GM12875 (cell line): ENCODE results near the gene SCN3B.

Experiments used
- H3K4me3 ChIP-seq: one replicate; pipeline ENCODE4 v1.5.1; 2011; ENCODE audit warnings: low read depth, low read length, control low read depth
- CTCF ChIP-seq: IDR thresholded peaks from 2 replicates; pipeline ENCODE4 v1.5.1; 2011; ENCODE audit warnings: low read depth, mild to moderate bottlenecking, control low read depth, inconsistent platforms, low read length, moderate library complexity, borderline replicate concordance; ENCODE audit not compliant: insufficient read depth

The SCN3B gene

GRCh38 chr11:123622576-123622975 lies 31.8 kb downstream of the SCN3B start:
- no peak overlapping the region for H3K4me3 ChIP-seq
- no peak for TF ChIP-seq CTCF

- TF ChIP-seq CTCF, result no peak
- no peak overlapping the region for H3K4me3 ChIP-seq
Measured at GRCh38 chr11:123616505-123617198, 37.8 kb downstream of the SCN3B start.

- H3K4me3 ChIP-seq, result no peak overlapping the region
- no peak for TF ChIP-seq CTCF
Measured at GRCh38 chr11:123611698-123612097, 42.7 kb downstream of the SCN3B start.

GRCh38 chr11:123608945-123609344 lies 45.5 kb downstream of the SCN3B start:
- no peak overlapping the region for H3K4me3 ChIP-seq
- TF ChIP-seq CTCF, result no peak

- TF ChIP-seq CTCF, result no peak
- H3K4me3 ChIP-seq, result no peak overlapping the region
Measured at GRCh38 chr11:123608371-123608770, 46.1 kb downstream of the SCN3B start.

- H3K4me3 ChIP-seq, result no peak overlapping the region
- no peak for TF ChIP-seq CTCF
Measured at GRCh38 chr11:123607781-123608180, 46.6 kb downstream of the SCN3B start.

- no peak overlapping the region for H3K4me3 ChIP-seq
- TF ChIP-seq CTCF, result no peak
Measured at GRCh38 chr11:123603666-123604065, 50.8 kb downstream of the SCN3B start.
